Mammary epithelial cell (primary cell): ENCODE data around the gene LRRC27.

Experiments
- EZH2 ChIP-seq: IDR thresholded peaks from 2 replicates; pipeline ENCODE4 v1.6.1; 2012; ENCODE audit warnings: low read length, inconsistent platforms, borderline replicate concordance
- TF ChIP-seq, protein P1 (sequence below), 2 donors: IDR thresholded peaks in 1 of 2; conservative IDR thresholded peaks in 1 of 2; 2 replicates each; pipeline ENCODE4 v1.5.1; 2011 to 2012; ENCODE audit warnings: inconsistent platforms in 2 of 2, low read length in 2 of 2, mild to moderate bottlenecking in 2 of 2, control low read depth in 1 of 2, low read depth in 1 of 2; ENCODE audit not compliant: insufficient read depth in 1 of 2; ENCODE audit errors: extremely low read depth in 1 of 2

DNA sequence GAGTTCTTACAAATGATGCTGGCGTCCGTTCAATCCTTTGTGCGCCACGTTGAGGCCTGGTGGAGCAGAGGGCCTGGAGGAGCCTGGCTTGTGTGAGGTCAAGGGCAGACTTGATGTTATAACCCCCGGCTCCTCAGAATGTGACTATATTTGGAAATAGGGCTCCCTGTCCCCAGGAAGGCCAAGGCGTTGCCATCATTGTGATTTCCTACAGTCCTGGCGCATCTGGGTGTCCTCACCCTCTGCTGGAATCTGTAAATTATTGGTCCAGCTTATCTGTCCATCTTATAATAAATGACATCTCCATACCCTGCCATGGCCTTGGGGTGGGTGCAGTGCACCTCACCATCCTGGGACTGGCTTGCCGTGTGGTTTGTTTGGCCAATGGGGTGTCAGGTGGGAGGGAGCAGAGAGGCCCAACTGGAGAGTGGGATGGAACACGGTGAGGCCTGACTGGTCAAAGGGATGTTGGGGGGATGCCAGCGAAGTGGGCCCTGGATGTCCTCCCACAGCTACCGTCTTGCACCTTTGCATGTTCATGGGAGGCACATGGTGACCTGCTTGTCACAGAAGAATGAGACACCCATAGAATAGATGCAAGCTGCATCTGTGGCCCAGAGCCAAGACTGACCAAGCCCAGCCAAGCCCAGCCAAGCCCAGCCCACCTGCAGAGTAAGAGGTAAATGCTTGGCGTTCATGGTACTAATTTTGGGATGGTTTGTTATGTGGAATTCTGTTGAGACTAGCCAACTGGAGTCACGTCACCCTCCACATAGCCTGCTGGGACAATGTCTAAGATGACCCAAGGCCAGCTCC, 11.1 kb upstream of the LRRC27 start:
- TF ChIP-seq, protein P1, sequence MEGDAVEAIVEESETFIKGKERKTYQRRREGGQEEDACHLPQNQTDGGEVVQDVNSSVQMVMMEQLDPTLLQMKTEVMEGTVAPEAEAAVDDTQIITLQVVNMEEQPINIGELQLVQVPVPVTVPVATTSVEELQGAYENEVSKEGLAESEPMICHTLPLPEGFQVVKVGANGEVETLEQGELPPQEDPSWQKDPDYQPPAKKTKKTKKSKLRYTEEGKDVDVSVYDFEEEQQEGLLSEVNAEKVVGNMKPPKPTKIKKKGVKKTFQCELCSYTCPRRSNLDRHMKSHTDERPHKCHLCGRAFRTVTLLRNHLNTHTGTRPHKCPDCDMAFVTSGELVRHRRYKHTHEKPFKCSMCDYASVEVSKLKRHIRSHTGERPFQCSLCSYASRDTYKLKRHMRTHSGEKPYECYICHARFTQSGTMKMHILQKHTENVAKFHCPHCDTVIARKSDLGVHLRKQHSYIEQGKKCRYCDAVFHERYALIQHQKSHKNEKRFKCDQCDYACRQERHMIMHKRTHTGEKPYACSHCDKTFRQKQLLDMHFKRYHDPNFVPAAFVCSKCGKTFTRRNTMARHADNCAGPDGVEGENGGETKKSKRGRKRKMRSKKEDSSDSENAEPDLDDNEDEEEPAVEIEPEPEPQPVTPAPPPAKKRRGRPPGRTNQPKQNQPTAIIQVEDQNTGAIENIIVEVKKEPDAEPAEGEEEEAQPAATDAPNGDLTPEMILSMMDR (conservative IDR thresholded peaks at IDR 0.05 in 1 of 2, IDR thresholded peaks at IDR 0.05 in 1 of 2; ENCODE audit: extremely low read depth in 1 of 2, insufficient read depth in 1 of 2, low read depth in 1 of 2, low read length in 2 of 2): no peak
- no peak for TF ChIP-seq EZH2
